Transverse colon (tissue), 4 donors: ENCODE results near the gene PCSK5.

ENCODE experiments used
- POLR2A ChIP-seq: fragments of 450-650 bp; IDR thresholded peaks from one replicate; pipeline ENCODE4 v1.6.1; 2016; ENCODE audit warnings: antibody characterized with exemption, mild to moderate bottlenecking, moderate library complexity
- POLR2AphosphoS5 ChIP-seq, 3 donors: sonication (generic); formaldehyde crosslinking; IDR thresholded peaks; one replicate each; pipeline ENCODE4 v1.6.1; 2016; ENCODE audit warnings: antibody characterized with exemption in 3 of 3
- TF ChIP-seq, protein P1 (sequence below), 5 experiments: fragments of 200-600 bp in 3 of 5; fragments of 450-650 bp in 2 of 5; sonication (generic) in 3 of 5; IDR thresholded peaks; 1 replicate in 2 of 5; 2 replicates in 3 of 5; pipeline ENCODE4 v1.5.1; 2016 to 2017; ENCODE audit warnings: antibody characterized with exemption in 5 of 5, inconsistent platforms in 3 of 5, mild to moderate bottlenecking in 2 of 5, moderate library complexity in 1 of 5

DNA sequence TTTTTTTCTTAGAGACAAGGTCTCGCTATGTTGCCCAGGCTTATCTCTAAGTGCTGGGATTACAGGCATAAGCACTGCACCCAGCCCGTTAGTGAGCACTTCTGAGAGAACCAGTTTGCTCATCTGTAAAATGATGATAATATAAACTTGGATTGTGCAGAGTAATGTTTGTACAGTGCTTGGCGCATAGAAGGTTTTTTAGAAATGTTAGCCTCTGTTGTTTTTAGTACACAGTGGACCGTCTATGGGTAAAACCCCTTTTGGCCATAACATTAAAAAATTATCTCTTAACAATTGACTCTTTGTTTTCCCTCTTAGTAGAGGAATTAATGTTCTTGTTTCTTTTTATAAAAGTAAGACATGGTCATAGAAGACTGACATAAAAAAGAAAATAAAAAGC is 202.1 kb downstream of the PCSK5 start:
- TF ChIP-seq POLR2A (no peak), POLR2AphosphoS5 (IDR thresholded peaks at IDR 0.05) (no peak)
- TF ChIP-seq, protein P1, sequence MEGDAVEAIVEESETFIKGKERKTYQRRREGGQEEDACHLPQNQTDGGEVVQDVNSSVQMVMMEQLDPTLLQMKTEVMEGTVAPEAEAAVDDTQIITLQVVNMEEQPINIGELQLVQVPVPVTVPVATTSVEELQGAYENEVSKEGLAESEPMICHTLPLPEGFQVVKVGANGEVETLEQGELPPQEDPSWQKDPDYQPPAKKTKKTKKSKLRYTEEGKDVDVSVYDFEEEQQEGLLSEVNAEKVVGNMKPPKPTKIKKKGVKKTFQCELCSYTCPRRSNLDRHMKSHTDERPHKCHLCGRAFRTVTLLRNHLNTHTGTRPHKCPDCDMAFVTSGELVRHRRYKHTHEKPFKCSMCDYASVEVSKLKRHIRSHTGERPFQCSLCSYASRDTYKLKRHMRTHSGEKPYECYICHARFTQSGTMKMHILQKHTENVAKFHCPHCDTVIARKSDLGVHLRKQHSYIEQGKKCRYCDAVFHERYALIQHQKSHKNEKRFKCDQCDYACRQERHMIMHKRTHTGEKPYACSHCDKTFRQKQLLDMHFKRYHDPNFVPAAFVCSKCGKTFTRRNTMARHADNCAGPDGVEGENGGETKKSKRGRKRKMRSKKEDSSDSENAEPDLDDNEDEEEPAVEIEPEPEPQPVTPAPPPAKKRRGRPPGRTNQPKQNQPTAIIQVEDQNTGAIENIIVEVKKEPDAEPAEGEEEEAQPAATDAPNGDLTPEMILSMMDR (IDR thresholded peaks at IDR 0.05), result no peak
